B cell (primary cell): ENCODE results near the gene ACSF2. TPM values are rescaled to one million over a fixed set of nuclear protein-coding genes. Genes with fewer than 3 reads are reported as not detected.
A peak's percentile ranks its signal among the peaks of the same experiment; 100 is the strongest.

Experiments used
- ATAC-seq: fragments of 200-7000 bp; cut with Tn5 transposase; one replicate; pipeline ENCODE4 v1.10.0; 2021; ENCODE audit warnings: low read depth, mild to moderate bottlenecking, moderate number of reproducible peaks, moderate library complexity
- CTCF ChIA-PET: fragments of 350-600 bp; sonication (Branson Sonifier 250); formaldehyde crosslinking; loops from one replicate; lab custom pipeline; 2021; ENCODE audit warnings: antibody characterized with exemption, inconsistent platforms; lab: Charles Lee
- POLR2A ChIA-PET: fragments of 350-600 bp; sonication (Branson Sonifier 250); formaldehyde crosslinking; loops from one replicate; lab custom pipeline; 2021; ENCODE audit warnings: antibody characterized with exemption; lab: Charles Lee
- DNase-seq: peaks from one replicate; pipeline ENCODE4 v3.0.0; 2013
- H2AFZ ChIP-seq: 2 replicates; pipeline ENCODE4 v1.6.1; 2012; ENCODE audit warnings: mild to moderate bottlenecking, low read depth, low read length; ENCODE audit not compliant: insufficient read depth, poor library complexity, severe bottlenecking
- H3K27ac ChIP-seq, 2 donors: 1 replicate in 1 of 2; 2 replicates in 1 of 2; pipeline ENCODE4 v1.5.1; 2012 to 2013; ENCODE audit warnings: low read length in 2 of 2, mild to moderate bottlenecking in 2 of 2, moderate library complexity in 1 of 2
- H3K27me3 ChIP-seq, 4 experiments: fragments of 200-600 bp in 1 of 4; sonication (generic) in 1 of 4; replicated peaks in 1 of 4; 1 replicate in 2 of 4; 2 replicates in 2 of 4; pipeline versions ENCODE4 v1.6.1 to v1.7.0; 2013 to 2016; ENCODE audit warnings: low read length in 3 of 4, mild to moderate bottlenecking in 2 of 4, mixed read lengths in 1 of 4, moderate library complexity in 1 of 4; ENCODE audit not compliant: insufficient read depth in 4 of 4, control insufficient read depth in 3 of 4; ENCODE audit errors: control extremely low read depth in 1 of 4
- H3K36me3 ChIP-seq, 2 experiments: replicated peaks in 1 of 2; 1 replicate in 1 of 2; 2 replicates in 1 of 2; pipeline versions ENCODE4 v1.6.1 to v1.7.1; 2013; ENCODE audit warnings: low read length in 1 of 2; ENCODE audit not compliant: insufficient read depth in 2 of 2, control insufficient read depth in 1 of 2; ENCODE audit errors: control extremely low read depth in 1 of 2, extremely low read depth in 1 of 2
- H3K4me1 ChIP-seq, 2 donors: fragments of 200-600 bp in 1 of 2; sonication (generic) in 1 of 2; 1 replicate in 1 of 2; 2 replicates in 1 of 2; pipeline versions ENCODE4 v1.5.1 to v1.6.1; 2013 to 2017; ENCODE audit warnings: low read length in 2 of 2; ENCODE audit not compliant: control insufficient read depth in 2 of 2, insufficient read depth in 2 of 2
- H3K4me2 ChIP-seq: replicated peaks from 2 replicates; pipeline ENCODE3; 2012; ENCODE audit warnings: mild to moderate bottlenecking, low read depth, low read length; ENCODE audit not compliant: poor library complexity, severe bottlenecking
- H3K4me3 ChIP-seq, 5 experiments: fragments of 200-600 bp in 1 of 5; sonication (generic) in 1 of 5; 1 replicate in 3 of 5; 2 replicates in 2 of 5; pipeline versions ENCODE4 v1.5.1 to v1.7.0; 2011 to 2016; ENCODE audit warnings: low read length in 4 of 5, mild to moderate bottlenecking in 4 of 5, low read depth in 2 of 5, control low read depth in 1 of 5, moderate library complexity in 1 of 5; ENCODE audit not compliant: insufficient read depth in 1 of 5; ENCODE audit errors: control extremely low read depth in 1 of 5, extremely low read depth in 1 of 5
- H3K79me2 ChIP-seq: fragments of 200-600 bp; sonication (generic); one replicate; pipeline ENCODE4 v1.6.0; 2016; ENCODE audit warnings: low read length; ENCODE audit not compliant: control insufficient read depth, insufficient read depth
- H3K9ac ChIP-seq: fragments of 200-600 bp; sonication (generic); 2 replicates; pipeline ENCODE4 v1.6.1; 2017; ENCODE audit warnings: mild to moderate bottlenecking, low read length, moderate library complexity
- H3K9me3 ChIP-seq, 3 donors: one replicate each; pipeline versions ENCODE4 v1.6.1 to v1.7.1; 2013; ENCODE audit warnings: low read length in 2 of 3; ENCODE audit not compliant: control insufficient read depth in 2 of 3, insufficient read depth in 1 of 3; ENCODE audit errors: control extremely low read depth in 1 of 3
- H4K20me1 ChIP-seq: 2 replicates; pipeline ENCODE4 v1.6.0; 2012; ENCODE audit warnings: mild to moderate bottlenecking, low read length; ENCODE audit not compliant: insufficient read depth, control insufficient read depth, poor library complexity, severe bottlenecking
- H3K27ac Mint-ChIP-seq: one replicate; pipeline ENCODE4 v1.8.0; 2021; ENCODE audit warnings: mixed read lengths
- H3K27me3 Mint-ChIP-seq: one replicate; pipeline ENCODE4 v1.8.0; 2021; ENCODE audit warnings: mixed read lengths
- H3K4me1 Mint-ChIP-seq: one replicate; pipeline ENCODE4 v1.8.0; 2021; ENCODE audit warnings: mixed read lengths
- H3K4me3 Mint-ChIP-seq: one replicate; pipeline ENCODE4 v1.8.0; 2021; ENCODE audit warnings: mixed read lengths
- H3K9me3 Mint-ChIP-seq: one replicate; pipeline ENCODE4 v1.8.0; 2022; ENCODE audit warnings: mixed read lengths; ENCODE audit not compliant: insufficient read depth
- CTCF ChIP-seq: fragments of 200-600 bp; IDR thresholded peaks from one replicate; pipeline ENCODE4 v1.8.0; 2022; ENCODE audit warnings: antibody characterized with exemption, mild to moderate bottlenecking
- EZH2 ChIP-seq: IDR thresholded peaks from 2 replicates; pipeline ENCODE4 v1.6.1; 2012; ENCODE audit warnings: borderline replicate concordance, low read depth, mild to moderate bottlenecking, moderate library complexity, low read length; ENCODE audit not compliant: insufficient read depth, poor library complexity, severe bottlenecking
- WGBS: methylation state at CpG from one replicate; pipeline ENCODE4 v1.1.5; 2013; ENCODE audit warnings: missing lambda C conversion rate; ENCODE audit not compliant: insufficient coverage; 5-methylcytosine and 5-hydroxymethylcytosine counted together
- intact Hi-C: fragments of 100-400 bp; cut with micrococcal nuclease; formaldehyde crosslinking; loops from one replicate; pipeline ENCODE4 v1.10.0; 2022
- polyA plus RNA-seq: library from polyadenylated mRNA; depleted of rRNA; stranded (reverse); fragments of >200 nt; gene quantifications from 2 replicates; pipeline ENCODE4 v1.2.3, GENCODE V29; 2012
- total RNA-seq, 2 donors: library from RNA; stranded (reverse); fragments of 120-200 nt in 1 of 2; gene quantifications; 1 replicate in 1 of 2; 2 replicates in 1 of 2; pipeline versions ENCODE4 v1.2.3 to v1.2.4, GENCODE V29; 2013 to 2022

Gene ACSF2
- total and polyA plus RNA-seq, 2 donors (not counting 1 experiment from before 2014, with no cell fraction given): 59.6 to 66.1 TPM

- Histone ChIP-seq H3K27ac (peak overlapping the region in 1 of 2 donors; percentile 76), H3K9me3 (no peaks in the 10 kb centered on the region), H3K4me2 (peak overlapping the region; percentile 56), H3K79me2 (peaks cover 7% of the 10 kb centered on the region), H3K4me1 (peaks cover 20 to 27% of the 10 kb centered on the region in 2 donors), H4K20me1 (no peaks in the 10 kb centered on the region), H3K27me3 (no peaks in the 10 kb centered on the region), H3K4me3 (peak overlapping the region in 1 of 5 experiments; percentile 47), H2AFZ (peak overlapping the region; percentile 42), H3K9ac (peak overlapping the region; percentile 43), H3K36me3 (no peaks in the 10 kb centered on the region)
- Mint-ChIP-seq H3K27ac (peak overlapping the region; percentile 95), H3K4me1 (peaks cover 27% of the 10 kb centered on the region), H3K27me3 (no peaks in the 10 kb centered on the region), H3K4me3 (peak overlapping the region; percentile 82), H3K9me3 (no peaks in the 10 kb centered on the region)
- ATAC-seq (peak; percentile 84), DNase-seq (peak; percentile 48)
- 100% methylated on average over 5 of the region's 10 CpGs for WGBS
- intact Hi-C loops: no loop called here
- POLR2A ChIA-PET: interaction anchor here (0.6 kb wide), 1 partner anchor 32 kb away, joined by 9 read pairs; no protein-coding TSS in a partner anchor
- CTCF ChIA-PET: interaction anchor here (0.5 to 1.6 kb wide), 3 partner anchors 27 to 55 kb away, joined by 3 to 4 read pairs (median 3); no protein-coding TSS in a partner anchor
- no peak for TF ChIP-seq CTCF
- TF ChIP-seq EZH2: no peak
Measured at GRCh38 chr17:50452630-50453300, 26.7 kb downstream of the ACSF2 start.

GRCh38 chr17:50453901-50454300 lies 27.9 kb downstream of the ACSF2 start:
- Histone ChIP-seq H3K9ac (no peak overlapping the region), H3K4me1 (peaks cover 20 to 27% of the 10 kb centered on the region in 2 donors), H3K27me3 (no peaks in the 10 kb centered on the region), H4K20me1 (no peaks in the 10 kb centered on the region), H3K4me2 (peak overlapping the region; percentile 20), H3K4me3 (no peak overlapping the region), H3K36me3 (no peaks in the 10 kb centered on the region), H3K27ac (no peak overlapping the region), H3K79me2 (peaks cover 7% of the 10 kb centered on the region), H3K9me3 (no peaks in the 10 kb centered on the region), H2AFZ (no peak overlapping the region)
- WGBS: 38% methylated on average over 1 of the region's 3 CpGs
- peaks cover 27% of the 10 kb centered on the region for H3K4me1 Mint-ChIP-seq
- TF ChIP-seq CTCF: no peak
- no peak for TF ChIP-seq EZH2
- ATAC-seq (no peak), DNase-seq (no peak)
- peak overlapping the region; percentile 63 for H3K4me3 Mint-ChIP-seq
- no peaks in the 10 kb centered on the region for H3K9me3 Mint-ChIP-seq
- no peaks in the 10 kb centered on the region for H3K27me3 Mint-ChIP-seq
- ChIA-PET POLR2A (interaction anchor here (0.6 to 0.7 kb wide), 3 partner anchors 17 to 268 kb away, joined by 3 to 7 read pairs (median 6); no protein-coding TSS in a partner anchor), CTCF (interaction anchor here (0.9 kb wide), 1 partner anchor 56 kb away, joined by 3 read pairs; no protein-coding TSS in a partner anchor)
- intact Hi-C loops: no loop called here
- no peak overlapping the region for H3K27ac Mint-ChIP-seq
